GM12878 (cell line): ENCODE results near the gene HDAC3. TPM values are rescaled to one million over a fixed set of nuclear protein-coding genes. Genes with fewer than 3 reads are reported as not detected.

ENCODE experiments used
- ATAC-seq: fragments of 200-7000 bp; cut with Tn5 transposase; 3 replicates; pipeline ENCODE4 v1.9.1; 2020; ENCODE audit warnings: mild to moderate bottlenecking, moderate library complexity
- BruUV-seq: library from RNA; stranded (reverse); fragments of 400-500 nt; replicated peaks from 2 replicates; lab custom pipeline; 2021; lab: Mats Ljungman, UMichigan
- CTCF ChIA-PET: fragments of 300-600 bp; sonication (Branson Sonifier 250); formaldehyde crosslinking; extraction: SDS; loops from one replicate; lab custom pipeline; 2021; ENCODE audit warnings: inconsistent platforms; lab: Yijun Ruan, JAX
- POLR2A ChIA-PET: fragments of 350-600 bp; formaldehyde crosslinking; extraction: SDS; loops from one replicate; lab custom pipeline; 2021; ENCODE audit warnings: inconsistent platforms; lab: Charles Lee
- RAD21 ChIA-PET: fragments of 300-600 bp; sonication (Branson Sonifier 250); formaldehyde crosslinking; loops from one replicate; lab custom pipeline; 2023; ENCODE audit warnings: antibody characterized with exemption; ENCODE audit not compliant: unreplicated experiment; lab: Charles Lee
- SMC1A ChIA-PET: fragments of 300-600 bp; sonication (Branson Sonifier 250); formaldehyde crosslinking; loops from one replicate; lab custom pipeline; 2023; ENCODE audit not compliant: unreplicated experiment, uncharacterized antibody; lab: Charles Lee
- DNase-seq: peaks from one replicate; pipeline ENCODE4 v3.0.0-alpha.2; 2011; ENCODE audit warnings: low read depth, low spot score
- FAIRE-seq: peaks from 3 replicates; lab custom pipeline; 2011; peaks lifted over from hg19 to GRCh38; lab: Jason Lieb, UNC
- H2AFZ ChIP-seq: 2 replicates; pipeline ENCODE4 v1.6.0; 2011; ENCODE audit warnings: low read depth, low read length, control low read depth; ENCODE audit not compliant: control insufficient read depth
- H3K27ac ChIP-seq: 2 replicates; pipeline ENCODE4 v1.5.1; 2011; ENCODE audit warnings: control low read depth; ENCODE audit not compliant: control insufficient read depth, insufficient read depth
- H3K27me3 ChIP-seq, 2 experiments: replicated peaks in 1 of 2; 2 replicates each; pipeline versions ENCODE4 v1.6.0 to v1.6.1; 2011; ENCODE audit warnings: low read length in 1 of 2; ENCODE audit not compliant: control insufficient read depth in 2 of 2, insufficient read depth in 2 of 2
- H3K36me3 ChIP-seq, 2 experiments: 2 replicates each; pipeline ENCODE4 v1.5.1; 2011; ENCODE audit warnings: low read length in 1 of 2; ENCODE audit not compliant: control insufficient read depth in 2 of 2, insufficient read depth in 2 of 2
- H3K4me1 ChIP-seq: 2 replicates; pipeline ENCODE4 v1.6.1; 2011; ENCODE audit warnings: mild to moderate bottlenecking, low read length, moderate library complexity, mixed read lengths; ENCODE audit not compliant: control insufficient read depth, insufficient read depth
- H3K4me2 ChIP-seq: 2 replicates; pipeline ENCODE4 v1.6.0; 2011; ENCODE audit warnings: control low read depth; ENCODE audit not compliant: control insufficient read depth, insufficient read depth
- H3K4me3 ChIP-seq: fragments of 200-600 bp; sonication (generic); 2 replicates; pipeline ENCODE4 v1.5.1; 2016
- H3K79me2 ChIP-seq: 2 replicates; pipeline ENCODE4 v1.6.0; 2011; ENCODE audit warnings: low read length; ENCODE audit not compliant: control insufficient read depth, insufficient read depth
- H3K9ac ChIP-seq: 2 replicates; pipeline ENCODE4 v1.8.0; 2011; ENCODE audit warnings: low read length, control low read depth, mixed read lengths; ENCODE audit not compliant: control insufficient read depth, insufficient read depth
- H3K9me3 ChIP-seq: replicated peaks from 3 replicates; pipeline ENCODE4 v1.5.1; 2011; ENCODE audit warnings: mild to moderate bottlenecking, low read length; ENCODE audit not compliant: control insufficient read depth, insufficient read depth
- H4K20me1 ChIP-seq: 2 replicates; pipeline ENCODE4 v1.6.0; 2011; ENCODE audit not compliant: control insufficient read depth, insufficient read depth
- CBX3 ChIP-seq: fragments of 200-600 bp; sonication (generic); IDR thresholded peaks from 2 replicates; pipeline ENCODE4 v1.6.1; 2016; ENCODE audit warnings: low read depth, borderline replicate concordance
- CHD1 ChIP-seq: IDR thresholded peaks from 2 replicates; pipeline ENCODE4 v1.6.1; 2012; ENCODE audit warnings: low read depth, low read length, improper control_type of control experiment
- ELK1 ChIP-seq: IDR thresholded peaks from 2 replicates; pipeline ENCODE4 v1.6.1; 2012; ENCODE audit warnings: low read depth, low read length, improper control_type of control experiment
- IRF5 ChIP-seq: fragments of 450-650 bp; IDR thresholded peaks from 2 replicates; pipeline ENCODE4 v1.6.1; 2017; ENCODE audit warnings: borderline replicate concordance
- JUNB ChIP-seq: IDR thresholded peaks from 2 replicates; pipeline ENCODE4 v1.6.1; 2016; ENCODE audit warnings: antibody characterized with exemption, mild to moderate bottlenecking
- LARP7 ChIP-seq: fragments of 450-650 bp; IDR thresholded peaks from 2 replicates; pipeline ENCODE4 v1.6.1; 2017; ENCODE audit warnings: mild to moderate bottlenecking
- MEF2A ChIP-seq: IDR thresholded peaks from 2 replicates; pipeline ENCODE4 v1.6.1; 2011; ENCODE audit warnings: low read depth, mild to moderate bottlenecking, low read length, moderate library complexity; ENCODE audit not compliant: insufficient read depth
- NFIC ChIP-seq: IDR thresholded peaks from 2 replicates; pipeline ENCODE4 v1.6.1; 2012; ENCODE audit warnings: low read depth, mild to moderate bottlenecking, inconsistent platforms, low read length, moderate library complexity
- NR2C2 ChIP-seq: IDR thresholded peaks from 2 replicates; pipeline ENCODE4 v1.6.1; 2011; ENCODE audit warnings: borderline replicate concordance, low read depth; ENCODE audit not compliant: control insufficient read depth, insufficient read length
- NRF1 ChIP-seq: conservative IDR thresholded peaks from 2 replicates; pipeline ENCODE4 v1.6.1; 2011; ENCODE audit warnings: mild to moderate bottlenecking, low read depth, low read length, improper control_type of control experiment
- REST ChIP-seq: IDR thresholded peaks from 2 replicates; pipeline ENCODE4 v1.6.1; 2012; ENCODE audit warnings: mild to moderate bottlenecking, low read depth, low read length
- SP1 ChIP-seq: IDR thresholded peaks from one replicate; pipeline ENCODE4 v1.6.1; 2011; ENCODE audit warnings: low read depth, low read length
- SUPT20H ChIP-seq: IDR thresholded peaks from 2 replicates; pipeline ENCODE4 v1.6.1; 2011; ENCODE audit warnings: low read depth, mild to moderate bottlenecking, low read length, moderate library complexity, borderline replicate concordance; ENCODE audit not compliant: control insufficient read depth
- ZNF24 ChIP-seq: fragments of 450-650 bp; IDR thresholded peaks from 2 replicates; pipeline ENCODE4 v1.6.1; 2017; ENCODE audit warnings: antibody characterized with exemption, mild to moderate bottlenecking
- ZNF687 ChIP-seq: fragments of 450-650 bp; IDR thresholded peaks from 2 replicates; pipeline ENCODE4 v1.6.1; 2017; ENCODE audit warnings: mild to moderate bottlenecking, moderate library complexity
- WGBS: methylation state at CpG from one replicate; pipeline ENCODE4 v1.1.6; 2016; ENCODE audit warnings: low lambda C conversion rate; ENCODE audit not compliant: insufficient replicate concordance, insufficient coverage; ENCODE audit errors: missing lambda C conversion rate; 5-methylcytosine and 5-hydroxymethylcytosine counted together
- in situ Hi-C: fragments of 300-500 bp; cut with MboI; formaldehyde crosslinking; loops from 9 replicates; pipeline ENCODE4 v1.14.3; 2018; ENCODE audit warnings: mixed read lengths
- intact Hi-C: fragments of 100-400 bp; cut with micrococcal nuclease; formaldehyde crosslinking; loops from one replicate; pipeline ENCODE4 v1.14.2; 2022; ENCODE audit not compliant: unreplicated experiment
- polyA plus RNA-seq, 11 experiments: library from polyadenylated mRNA; depleted of rRNA in 4 of 11; unstranded in 6 of 11; stranded (reverse) in 5 of 11; fragments of >200 nt; fragmentation: Nextera tagmentation in 4 of 11; fragmentation: Illumina TruSeq in 1 of 11; extraction: Ambion mirVana in 4 of 11; extraction: Trizol in 1 of 11; gene quantifications; 1 replicate in 1 of 11; 2 replicates in 10 of 11; pipeline versions ENCODE4 v1.2.1 to v1.2.3, GENCODE V29; 2011 to 2016; ENCODE audit warnings: inconsistent platforms in 2 of 11, missing spikeins in 2 of 11, low read depth in 1 of 11
- total RNA-seq, 4 experiments: library from RNA; depleted of rRNA in 3 of 4; stranded (reverse); fragments of >200 nt in 3 of 4; fragmentation: Illumina TruSeq in 1 of 4; extraction: Trizol in 1 of 4; gene quantifications; 2 replicates each; pipeline versions ENCODE4 v1.2.1 to v1.2.3, GENCODE V29; 2013 to 2021

Gene HDAC3
- total and polyA plus RNA-seq, 10 of the 15 experiments (the other 5 are each of a cell fraction or from before 2014, with no cell fraction given) = 62.2 to 140 (median 112) TPM

- ChIA-PET CTCF (interaction anchor here (1.0 to 2.0 kb wide), 3 partner anchors 18 to 34 kb away, joined by 3 to 8 read pairs (median 7); partner anchors contain the start of gene DIAPH1), POLR2A (no interaction called here), RAD21 (no interaction called here), SMC1A (no interaction called here)
- Histone ChIP-seq H3K27me3 (no peaks in the 10 kb centered on the region), H3K27ac (no peak overlapping the region), H3K4me3 (no peak overlapping the region), H3K9ac (no peak overlapping the region), H3K79me2 (peaks cover 15% of the 10 kb centered on the region), H3K9me3 (no peaks in the 10 kb centered on the region), H2AFZ (no peak overlapping the region), H3K36me3 (peaks cover 4 to 46% of the 10 kb centered on the region in 2 experiments), H3K4me1 (peaks cover 15% of the 10 kb centered on the region), H4K20me1 (no peaks in the 10 kb centered on the region), H3K4me2 (no peak overlapping the region)
- WGBS = 89% methylated on average over 6 of the region's 6 CpGs
- intact Hi-C loops = no loop called here
- no peak for FAIRE-seq
- no TSS peak for BruUV-seq
- in situ Hi-C loops = no loop called here
- no peak for DNase-seq
- ATAC-seq = no peak
- TF ChIP-seq ZNF687 (no peak), CHD1 (no peak), JUNB (0 out of 2 replicates have a peak, but pooled peaks have one; percentile 35), CBX3 (no peak), NR2C2 (no peak), NRF1 (no peak), MEF2A (peak; percentile 62; the same call in 1 of the 2 replicates), REST (no peak), ELK1 (no peak), LARP7 (no peak), NFIC (peak; percentile 42; the same call in 1 of the 2 replicates), IRF5 (no peak), ZNF24 (no peak), SP1 (no peak), SUPT20H (no peak)
These were observed 51.1 kb downstream of the HDAC3 start for GRCh38 chr5:141585594-141585993.
